ENCODE measurements around the gene HSFX1.
A peak's percentile ranks its signal among the peaks of the same experiment; 100 is the strongest.

The HSFX1 gene

DNA sequence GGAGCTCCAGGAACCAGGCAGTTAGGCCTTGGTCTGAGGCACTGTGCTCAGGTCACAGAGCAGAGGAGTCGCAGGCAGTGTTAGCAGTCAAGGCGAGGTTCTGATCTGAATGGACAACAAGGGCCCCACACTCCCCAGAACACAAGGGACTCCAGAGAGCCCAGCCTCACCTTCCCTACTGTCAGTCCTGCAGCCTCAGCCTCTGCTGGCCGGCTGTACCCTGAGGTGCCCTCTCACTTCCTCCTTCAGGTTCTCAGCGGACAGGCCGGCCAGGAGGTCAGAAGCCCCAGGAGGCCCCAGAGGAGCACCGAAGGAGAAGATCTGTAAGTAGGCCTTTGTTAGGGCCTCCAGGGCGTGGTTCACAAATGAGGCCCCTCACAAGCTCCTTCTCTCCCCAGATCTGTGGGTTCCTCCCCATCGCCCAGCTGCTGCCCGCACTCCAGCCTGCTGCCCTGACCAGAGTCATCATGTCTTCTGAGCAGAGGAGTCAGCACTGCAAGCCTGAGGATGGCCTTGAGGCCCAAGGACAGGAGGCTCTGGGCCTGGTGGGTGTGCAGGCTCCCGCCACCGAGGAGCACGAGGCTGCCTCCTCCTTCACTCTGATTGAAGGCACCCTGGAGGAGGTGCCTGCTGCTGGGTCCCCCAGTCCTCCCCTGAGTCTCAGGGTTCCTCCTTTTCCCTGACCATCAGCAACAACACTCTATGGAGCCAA is 34.0 kb downstream of the HSFX1 start:
- no peak for DNase-seq

DNA sequence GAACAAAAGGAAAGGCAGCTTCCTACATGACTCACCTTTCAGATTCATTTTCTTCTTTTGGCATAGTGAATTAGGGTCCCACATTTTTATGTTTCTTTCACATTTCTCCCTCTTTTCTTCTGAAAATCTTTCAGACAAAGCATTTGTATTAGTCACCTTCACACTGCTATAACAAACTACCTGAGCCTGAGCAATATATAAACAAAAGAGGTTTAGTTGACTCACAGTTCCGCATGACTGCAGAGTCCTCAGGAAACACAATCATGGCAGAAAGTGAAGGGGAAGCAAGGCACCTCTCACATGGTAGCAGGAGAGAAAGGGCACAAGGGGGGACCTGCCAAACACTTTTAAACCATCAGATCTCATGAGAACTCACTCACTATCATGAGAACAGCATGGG is 44.8 kb downstream of the HSFX1 start:
- DNase-seq = no peak

DNA sequence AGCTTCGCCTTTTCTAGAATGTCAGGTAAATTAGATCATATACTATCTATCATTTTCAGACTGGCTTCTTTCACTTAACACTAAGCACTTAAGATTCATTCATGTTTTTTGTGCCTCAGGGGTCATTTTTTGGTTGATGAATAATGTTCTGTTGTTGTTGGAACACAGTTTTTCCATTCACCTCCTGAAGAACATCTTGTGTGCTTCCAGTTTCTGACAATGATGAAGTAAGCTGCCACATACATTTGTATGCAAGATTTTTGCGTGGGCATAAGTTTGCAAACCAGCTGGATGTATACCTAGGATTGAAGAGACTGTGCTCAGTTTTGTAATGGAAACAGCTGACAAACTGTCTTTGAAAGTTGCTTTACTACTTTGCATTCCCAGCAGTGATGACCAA is 45.5 kb downstream of the HSFX1 start:
- no peak for DNase-seq

DNA sequence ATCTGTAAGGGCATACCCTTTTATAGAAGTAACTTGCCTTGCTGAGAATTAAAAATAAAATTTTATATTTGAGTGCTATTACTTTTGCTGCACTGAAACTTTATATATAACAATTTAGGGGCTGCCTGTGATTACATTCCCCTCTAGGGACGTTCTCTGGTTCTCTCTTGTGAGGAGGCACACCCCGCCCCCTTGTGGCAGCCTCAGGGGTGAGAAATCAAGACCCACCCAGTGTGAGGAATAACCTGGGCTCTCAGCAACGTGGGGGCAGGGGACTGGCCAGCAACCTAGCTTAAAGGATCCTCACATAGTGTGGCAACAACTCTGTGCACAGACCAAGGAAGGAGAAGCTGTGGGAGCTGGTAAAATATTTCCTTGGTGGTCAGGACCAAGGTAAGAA is 51.6 kb downstream of the HSFX1 start:
- peak; percentile 30 to 48 for DNase-seq
